Gastrocnemius medialis (tissue), 4 donors: Measurements from ENCODE around the gene SGIP1. TPM values are rescaled to one million over a fixed set of nuclear protein-coding genes. Genes with fewer than 3 reads are reported as not detected.
"Not testable (repeated sequence)": the region's sequence is repeated elsewhere in the genome, so short reads cannot be mapped to it uniquely, and the experiment has no call there.

Experiments
- ATAC-seq, 2 donors: fragments of 150-250 bp; one replicate each; pipeline ENCODE4 v1.9.1; 2016
- DNase-seq, 2 donors: peaks; one replicate each; pipeline ENCODE4 v3.0.0-alpha.2; 2019
- H3K27ac ChIP-seq, 4 donors: fragments of 200-600 bp; sonication (generic); 1 replicate in 1 of 4; 2 replicates in 3 of 4; pipeline ENCODE4 v1.5.1; 2016 to 2018; ENCODE audit warnings: mild to moderate bottlenecking in 2 of 4, moderate library complexity in 1 of 4
- H3K27me3 ChIP-seq, 3 donors: fragments of 200-600 bp; sonication (generic) in 2 of 3; 1 replicate in 1 of 3; 2 replicates in 2 of 3; pipeline versions ENCODE4 v1.5.1 to v1.6.0; 2016 to 2019; ENCODE audit warnings: mild to moderate bottlenecking in 1 of 3, moderate library complexity in 1 of 3
- H3K36me3 ChIP-seq, 2 donors: fragments of 200-600 bp; sonication (generic) in 1 of 2; one replicate each; pipeline ENCODE4 v1.5.1; 2017 to 2018
- H3K4me1 ChIP-seq, 2 donors: fragments of 200-600 bp; sonication (generic) in 1 of 2; one replicate each; pipeline ENCODE4 v1.5.1; 2016 to 2017; ENCODE audit warnings: mild to moderate bottlenecking in 2 of 2
- H3K4me3 ChIP-seq, 4 donors: fragments of 200-600 bp; sonication (generic) in 3 of 4; 1 replicate in 1 of 4; 2 replicates in 3 of 4; pipeline ENCODE4 v1.5.1; 2016 to 2019; ENCODE audit warnings: mild to moderate bottlenecking in 2 of 4
- H3K9me3 ChIP-seq, 3 donors: fragments of 200-600 bp; sonication (generic) in 2 of 3; 1 replicate in 1 of 3; 2 replicates in 2 of 3; pipeline ENCODE4 v1.5.1; 2016 to 2019
- POLR2A ChIP-seq, 2 donors: fragments of 450-650 bp; IDR thresholded peaks; one replicate each; pipeline ENCODE4 v1.6.1; 2017; ENCODE audit warnings: antibody characterized with exemption in 2 of 2, mild to moderate bottlenecking in 2 of 2, moderate library complexity in 2 of 2
- in situ Hi-C, 4 donors: fragments of 200-750 bp; cut with MboI; loops; one replicate each; pipeline versions ENCODE4 v1.15.0 to v1.8.0; 2017; ENCODE audit warnings: low sequenced_read_pairs in 4 of 4
- intact Hi-C: fragments of 100-400 bp; cut with DNase I; formaldehyde crosslinking; loops from one replicate; pipeline ENCODE4 v1.15.1; 2023; ENCODE audit warnings: low total_unique reads
- total RNA-seq, 4 donors: library from RNA; depleted of rRNA; stranded (reverse); fragments of >200 nt; gene quantifications; one replicate each; pipeline versions ENCODE4 v1.1.0 to v1.2.3, GENCODE V29; 2016
- TF ChIP-seq, protein P1 (sequence below), 5 experiments: fragments of 450-650 bp in 3 of 5; fragments of 200-600 bp in 2 of 5; sonication (generic) in 2 of 5; IDR thresholded peaks in 4 of 5; conservative IDR thresholded peaks in 1 of 5; 1 replicate in 4 of 5; 2 replicates in 1 of 5; pipeline ENCODE4 v1.5.1; 2016 to 2019; ENCODE audit warnings: antibody characterized with exemption in 5 of 5, mild to moderate bottlenecking in 3 of 5, moderate library complexity in 3 of 5

Gene SGIP1
- total RNA-seq, 4 donors from 2014 or later, result 2.5 to 7.1 (median 2.9) TPM

- DNase-seq (no peak), ATAC-seq (no peak)
- Histone ChIP-seq H3K9me3 (no peaks in the 10 kb centered on the region), H3K36me3 (no peaks in the 10 kb centered on the region), H3K4me1 (no peaks in the 10 kb centered on the region), H3K27me3 (no peaks in the 10 kb centered on the region), H3K4me3 (no peak overlapping the region), H3K27ac (no peak overlapping the region)
- in situ Hi-C loops, result loop anchor here in 1 of 4 donors (10.0 kb wide), 1 partner anchor 367 kb away; no protein-coding TSS in a partner anchor
- TF ChIP-seq POLR2A (IDR thresholded peaks at IDR 0.05), result no peak
- TF ChIP-seq, protein P1, sequence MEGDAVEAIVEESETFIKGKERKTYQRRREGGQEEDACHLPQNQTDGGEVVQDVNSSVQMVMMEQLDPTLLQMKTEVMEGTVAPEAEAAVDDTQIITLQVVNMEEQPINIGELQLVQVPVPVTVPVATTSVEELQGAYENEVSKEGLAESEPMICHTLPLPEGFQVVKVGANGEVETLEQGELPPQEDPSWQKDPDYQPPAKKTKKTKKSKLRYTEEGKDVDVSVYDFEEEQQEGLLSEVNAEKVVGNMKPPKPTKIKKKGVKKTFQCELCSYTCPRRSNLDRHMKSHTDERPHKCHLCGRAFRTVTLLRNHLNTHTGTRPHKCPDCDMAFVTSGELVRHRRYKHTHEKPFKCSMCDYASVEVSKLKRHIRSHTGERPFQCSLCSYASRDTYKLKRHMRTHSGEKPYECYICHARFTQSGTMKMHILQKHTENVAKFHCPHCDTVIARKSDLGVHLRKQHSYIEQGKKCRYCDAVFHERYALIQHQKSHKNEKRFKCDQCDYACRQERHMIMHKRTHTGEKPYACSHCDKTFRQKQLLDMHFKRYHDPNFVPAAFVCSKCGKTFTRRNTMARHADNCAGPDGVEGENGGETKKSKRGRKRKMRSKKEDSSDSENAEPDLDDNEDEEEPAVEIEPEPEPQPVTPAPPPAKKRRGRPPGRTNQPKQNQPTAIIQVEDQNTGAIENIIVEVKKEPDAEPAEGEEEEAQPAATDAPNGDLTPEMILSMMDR (IDR thresholded peaks at IDR 0.05 in 4 of 5, conservative IDR thresholded peaks at IDR 0.05 in 1 of 5), result no peak
- intact Hi-C loops, result loop anchor here (10.0 kb wide), 1 partner anchor 717 kb away; no protein-coding TSS in a partner anchor
These were observed 243.9 kb downstream of the SGIP1 start for GRCh38 chr1:66777831-66778230.

- in situ Hi-C loops, result loop anchor here in 1 of 4 donors (10.0 kb wide), 1 partner anchor 367 kb away; no protein-coding TSS in a partner anchor
These were observed 244.3 kb downstream of the SGIP1 start for GRCh38 chr1:66778266-66778665.

GRCh38 chr1:66778969-66779368, 245.0 kb downstream of the SGIP1 start:
- ATAC-seq (no peak), DNase-seq (no peak)
- H3K4me3 ChIP-seq, result no peak overlapping the region
- no peaks in the 10 kb centered on the region for H3K36me3 ChIP-seq
- no peak overlapping the region for H3K27ac ChIP-seq
- intact Hi-C loops, result loop anchor here (10.0 kb wide), 1 partner anchor 716 kb away; no protein-coding TSS in a partner anchor
- TF ChIP-seq, protein P1 (IDR thresholded peaks at IDR 0.05 in 4 of 5, conservative IDR thresholded peaks at IDR 0.05 in 1 of 5), result no peak
- no peak for TF ChIP-seq POLR2A (IDR thresholded peaks at IDR 0.05)
- H3K27me3 ChIP-seq, result no peaks in the 10 kb centered on the region
- H3K4me1 ChIP-seq, result no peaks in the 10 kb centered on the region
- H3K9me3 ChIP-seq, result no peaks in the 10 kb centered on the region
- in situ Hi-C loops, result loop anchor here in 1 of 4 donors (10.0 kb wide), 1 partner anchor 366 kb away; no protein-coding TSS in a partner anchor

More at GRCh38 chr1:66778266-66778665, 244.3 kb downstream of the SGIP1 start:
- TF ChIP-seq, protein P1 (IDR thresholded peaks at IDR 0.05 in 4 of 5, conservative IDR thresholded peaks at IDR 0.05 in 1 of 5), result no peak
- no peaks in the 10 kb centered on the region for H3K4me1 ChIP-seq
- H3K36me3 ChIP-seq, result no peaks in the 10 kb centered on the region
- DNase-seq (no peak), ATAC-seq (no peak)
- no peaks in the 10 kb centered on the region for H3K27me3 ChIP-seq
- H3K4me3 ChIP-seq, result no peak overlapping the region
- no peaks in the 10 kb centered on the region for H3K9me3 ChIP-seq
- intact Hi-C loops, result loop anchor here (10.0 kb wide), 1 partner anchor 717 kb away; no protein-coding TSS in a partner anchor
- H3K27ac ChIP-seq, result no peak overlapping the region

DNA sequence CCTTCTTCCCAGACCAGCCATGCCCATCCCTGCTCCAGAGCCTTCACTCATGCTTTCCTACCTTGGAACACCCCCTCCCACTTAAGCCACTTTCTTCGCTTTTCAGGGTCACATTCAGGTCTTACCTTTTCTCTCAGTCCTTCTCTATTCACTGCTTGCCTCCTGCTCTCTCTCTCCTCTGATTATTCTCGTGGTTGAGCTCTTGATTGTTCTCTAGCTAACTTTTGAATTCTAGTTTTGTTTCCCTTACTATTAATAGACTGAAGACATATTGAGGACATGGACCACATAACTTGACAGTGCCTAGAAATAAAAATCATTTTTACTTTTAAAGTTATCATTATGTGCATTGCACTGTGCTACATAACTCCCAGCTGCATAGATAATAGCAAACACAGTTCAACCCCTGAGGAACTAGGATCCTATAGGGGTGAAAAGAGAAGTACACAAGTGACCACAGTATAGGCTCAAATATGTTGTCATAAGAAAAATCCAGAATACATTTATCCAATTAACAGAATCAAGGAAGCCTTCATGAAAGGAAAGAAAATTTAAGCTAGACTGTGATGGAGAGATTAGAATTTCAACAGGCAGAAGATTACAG, 245.6 kb downstream of the SGIP1 start:
- H3K27me3 ChIP-seq, result no peaks in the 10 kb centered on the region
- H3K27ac ChIP-seq, result no peak overlapping the region
- DNase-seq (no peak), ATAC-seq (no peak)
- no peak for TF ChIP-seq POLR2A (IDR thresholded peaks at IDR 0.05)
- TF ChIP-seq, protein P1 (IDR thresholded peaks at IDR 0.05 in 4 of 5, conservative IDR thresholded peaks at IDR 0.05 in 1 of 5), result no peak
- no peak overlapping the region for H3K4me3 ChIP-seq
- in situ Hi-C loops (loop anchor here in 1 of 4 donors (10.0 kb wide), 1 partner anchor 365 kb away; no protein-coding TSS in a partner anchor), intact Hi-C loops (loop anchor here (10.0 kb wide), 1 partner anchor 715 kb away; no protein-coding TSS in a partner anchor)
- H3K36me3 ChIP-seq, result no peaks in the 10 kb centered on the region
- H3K4me1 ChIP-seq, result no peaks in the 10 kb centered on the region
- no peaks in the 10 kb centered on the region for H3K9me3 ChIP-seq

DNA sequence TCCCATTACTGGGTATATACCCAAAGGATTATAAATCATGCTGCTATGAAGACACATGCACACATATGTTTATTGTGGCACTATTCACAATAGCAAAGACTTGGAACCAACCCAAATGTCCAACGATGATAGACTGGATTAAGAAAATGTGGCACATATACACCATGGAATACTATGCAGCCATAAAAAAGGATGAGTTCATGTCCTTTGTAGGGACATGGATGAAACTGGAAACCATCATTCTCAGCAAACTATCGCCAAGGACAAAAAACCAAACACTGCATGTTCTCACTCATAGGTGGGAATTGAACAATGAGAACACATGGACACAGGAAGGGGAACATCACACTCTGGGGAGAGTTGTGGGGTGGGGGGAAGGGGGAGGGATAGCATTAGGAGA, 251.8 kb downstream of the SGIP1 start:
- H3K27ac ChIP-seq, DNase-seq, H3K27me3 ChIP-seq, H3K4me1 ChIP-seq, ATAC-seq, H3K36me3 ChIP-seq, in situ Hi-C loops, H3K4me3 ChIP-seq, intact Hi-C loops, H3K9me3 ChIP-seq: not testable (repeated sequence)
